ENCODE measurements around the gene RAB35. TPM values are rescaled to one million over a fixed set of nuclear protein-coding genes. Genes with fewer than 3 reads are reported as not detected.

Gene RAB35
- polyA plus RNA-seq, 2 of the 4 experiments (the other 2 are of a cell fraction): 44.0 to 67.6 TPM

- Histone ChIP-seq H3K4me3 (no peak overlapping the region), H3K4me1 (no peaks in the 10 kb centered on the region), H3K27ac (no peak overlapping the region), H3K4me2 (no peak overlapping the region), H3K9me3 (no peaks in the 10 kb centered on the region)
- POLR2A ChIA-PET: interaction anchor here (0.7 to 1.4 kb wide), 2 partner anchors 35 to 43 kb away, joined by 3 to 7 read pairs; no protein-coding TSS in a partner anchor
- ATAC-seq (peak; percentile 15 to 16; a peak in 3 of 6 replicates), FAIRE-seq (no peak), DNase-seq (ENCODE audit: low read depth in 1 of 2, low spot score in 1 of 2) (no peak)
- no peak for TF ChIP-seq ELK1 (IDR thresholded peaks at IDR 0.05; ENCODE audit: low read depth, low read length)
- TF ChIP-seq ZSCAN20 (CRISPR knock-in tag; IDR thresholded peaks at IDR 0.05): no peak
- no peak for TF ChIP-seq CBX2 (IDR thresholded peaks at IDR 0.05; ENCODE audit: borderline replicate concordance, low read depth)
- TF ChIP-seq MAX (IDR thresholded peaks at IDR 0.05): no peak
- TF ChIP-seq RNF2 (IDR thresholded peaks at IDR 0.05; ENCODE audit: borderline replicate concordance, low read depth): no peak
- no peak for TF ChIP-seq REST (IDR thresholded peaks at IDR 0.05)
- TF ChIP-seq NR3C1 (IDR thresholded peaks at IDR 0.05): no peak
- TF ChIP-seq NPAS2 (CRISPR knock-in tag; IDR thresholded peaks at IDR 0.05; ENCODE audit: borderline replicate concordance): no peak
- TF ChIP-seq KDM5A (IDR thresholded peaks at IDR 0.05): no peak
- no peak for TF ChIP-seq JUNB (IDR thresholded peaks at IDR 0.05)
- no peak for TF ChIP-seq POLR2A (IDR thresholded peaks at IDR 0.05; ENCODE audit: low read length)
- no peak for TF ChIP-seq KDM1A (IDR thresholded peaks at IDR 0.05; ENCODE audit: low read depth)
- TF ChIP-seq ZFP36 (IDR thresholded peaks at IDR 0.05; ENCODE audit: borderline replicate concordance, partially characterized antibody): no peak
- TF ChIP-seq, protein P1, sequence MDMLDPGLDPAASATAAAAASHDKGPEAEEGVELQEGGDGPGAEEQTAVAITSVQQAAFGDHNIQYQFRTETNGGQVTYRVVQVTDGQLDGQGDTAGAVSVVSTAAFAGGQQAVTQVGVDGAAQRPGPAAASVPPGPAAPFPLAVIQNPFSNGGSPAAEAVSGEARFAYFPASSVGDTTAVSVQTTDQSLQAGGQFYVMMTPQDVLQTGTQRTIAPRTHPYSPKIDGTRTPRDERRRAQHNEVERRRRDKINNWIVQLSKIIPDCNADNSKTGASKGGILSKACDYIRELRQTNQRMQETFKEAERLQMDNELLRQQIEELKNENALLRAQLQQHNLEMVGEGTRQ (IDR thresholded peaks at IDR 0.05): no peak
- no peak for TF ChIP-seq EP300 (IDR thresholded peaks at IDR 0.05)
- TF ChIP-seq FOXS1 (CRISPR knock-in tag; IDR thresholded peaks at IDR 0.05): no peak
- TF ChIP-seq SMC3 (IDR thresholded peaks at IDR 0.05): no peak
- CTCF ChIA-PET: interaction anchor here (2.7 kb wide), 1 partner anchor 35 kb away, joined by 6 read pairs; no protein-coding TSS in a partner anchor
- 92% methylated on average over 10 of the region's 10 CpGs for WGBS (ENCODE audit: missing lambda C conversion rate)
Observed at GRCh38 chr12:120158351-120158750, 41.8 kb upstream of the RAB35 start.

GRCh38 chr12:120157678-120158077, 41.1 kb upstream of the RAB35 start:
- H3K27ac ChIP-seq: no peak overlapping the region
- ChIA-PET POLR2A (interaction anchor here (1.4 kb wide), 1 partner anchor 44 kb away, joined by 3 read pairs; no protein-coding TSS in a partner anchor), CTCF (interaction anchor here (1.2 to 2.7 kb wide), 2 partner anchors 10 to 35 kb away, joined by 3 to 6 read pairs; no protein-coding TSS in a partner anchor)
- no peak overlapping the region for H3K4me3 ChIP-seq
- 91% methylated on average over 11 of the region's 11 CpGs for WGBS (ENCODE audit: missing lambda C conversion rate)
- FAIRE-seq: no peak
- H3K4me1 ChIP-seq: no peaks in the 10 kb centered on the region
- TF ChIP-seq SMC3 (IDR thresholded peaks at IDR 0.05) (no peak), HEYL (CRISPR knock-in tag; IDR thresholded peaks at IDR 0.05) (no peak), BHLHE40 (IDR thresholded peaks at IDR 0.05; ENCODE audit: low read depth, low read length) (no peak), EHMT2 (IDR thresholded peaks at IDR 0.05; ENCODE audit: low read depth) (no peak), HOXB5 (CRISPR knock-in tag; IDR thresholded peaks at IDR 0.05) (no peak), MAFK (IDR thresholded peaks at IDR 0.05; ENCODE audit: partially characterized antibody) (no peak), FOSL2 (IDR thresholded peaks at IDR 0.05) (no peak), FOSL2 (CRISPR knock-in tag; IDR thresholded peaks at IDR 0.05) (no peak), ATOH8 (CRISPR knock-in tag; IDR thresholded peaks at IDR 0.05; ENCODE audit: low read depth) (no peak), ELK1 (IDR thresholded peaks at IDR 0.05; ENCODE audit: low read depth, low read length) (no peak), HDAC2 (IDR thresholded peaks at IDR 0.05) (no peak), NPAS2 (CRISPR knock-in tag; IDR thresholded peaks at IDR 0.05; ENCODE audit: borderline replicate concordance) (no peak), ESRRA (IDR thresholded peaks at IDR 0.05; ENCODE audit: borderline replicate concordance, low read length) (no peak)
- TF ChIP-seq, protein P2, sequence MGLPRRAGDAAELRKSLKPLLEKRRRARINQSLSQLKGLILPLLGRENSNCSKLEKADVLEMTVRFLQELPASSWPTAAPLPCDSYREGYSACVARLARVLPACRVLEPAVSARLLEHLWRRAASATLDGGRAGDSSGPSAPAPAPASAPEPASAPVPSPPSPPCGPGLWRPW (IDR thresholded peaks at IDR 0.05): no peak
- H3K4me2 ChIP-seq: no peak overlapping the region
- no peaks in the 10 kb centered on the region for H3K9me3 ChIP-seq
- no peak for ATAC-seq
- DNase-seq (ENCODE audit: low read depth in 1 of 2, low spot score in 1 of 2): no peak

All from A549 (cell line).